22Rv1 (cell line): ENCODE results near the gene ZNF813.

Source experiments
- ZFX ChIP-seq: fragments of 450-650 bp; IDR thresholded peaks from 2 replicates; pipeline ENCODE4 v1.6.1; 2017; ENCODE audit warnings: antibody characterized with exemption, borderline replicate concordance
- TF ChIP-seq, protein P1 (sequence below): fragments of 450-650 bp; IDR thresholded peaks from 2 replicates; pipeline ENCODE4 v1.5.1; 2017; ENCODE audit warnings: mild to moderate bottlenecking

- TF ChIP-seq, protein P1, sequence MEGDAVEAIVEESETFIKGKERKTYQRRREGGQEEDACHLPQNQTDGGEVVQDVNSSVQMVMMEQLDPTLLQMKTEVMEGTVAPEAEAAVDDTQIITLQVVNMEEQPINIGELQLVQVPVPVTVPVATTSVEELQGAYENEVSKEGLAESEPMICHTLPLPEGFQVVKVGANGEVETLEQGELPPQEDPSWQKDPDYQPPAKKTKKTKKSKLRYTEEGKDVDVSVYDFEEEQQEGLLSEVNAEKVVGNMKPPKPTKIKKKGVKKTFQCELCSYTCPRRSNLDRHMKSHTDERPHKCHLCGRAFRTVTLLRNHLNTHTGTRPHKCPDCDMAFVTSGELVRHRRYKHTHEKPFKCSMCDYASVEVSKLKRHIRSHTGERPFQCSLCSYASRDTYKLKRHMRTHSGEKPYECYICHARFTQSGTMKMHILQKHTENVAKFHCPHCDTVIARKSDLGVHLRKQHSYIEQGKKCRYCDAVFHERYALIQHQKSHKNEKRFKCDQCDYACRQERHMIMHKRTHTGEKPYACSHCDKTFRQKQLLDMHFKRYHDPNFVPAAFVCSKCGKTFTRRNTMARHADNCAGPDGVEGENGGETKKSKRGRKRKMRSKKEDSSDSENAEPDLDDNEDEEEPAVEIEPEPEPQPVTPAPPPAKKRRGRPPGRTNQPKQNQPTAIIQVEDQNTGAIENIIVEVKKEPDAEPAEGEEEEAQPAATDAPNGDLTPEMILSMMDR, result no peak
- TF ChIP-seq ZFX, result no peak
These were observed 63.1 kb downstream of the ZNF813 start for GRCh38 chr19:53530622-53531021.
